OCI-LY1 (cell line): ENCODE data around the gene HRAS.

Experiments used
- CTCF ChIP-seq: fragments of 200-600 bp; sonication (generic), shearing (Covaris generic); IDR thresholded peaks from 2 replicates; pipeline ENCODE4 v1.5.1; 2017; ENCODE audit warnings: mild to moderate bottlenecking, antibody characterized with exemption, low read length, moderate library complexity, mixed read lengths
- EZH2 ChIP-seq: fragments of 200-600 bp; sonication (generic), shearing (Covaris generic); IDR thresholded peaks from 2 replicates; pipeline ENCODE4 v1.8.0; 2017; ENCODE audit warnings: borderline replicate concordance, mixed run types, mild to moderate bottlenecking, antibody characterized with exemption, low read length, moderate library complexity, mixed read lengths

GRCh38 chr11:573146-573759 is 37.9 kb upstream of the HRAS start:
- no peak for TF ChIP-seq EZH2
- TF ChIP-seq CTCF = no peak
